ENCODE data around the gene KRT79.

Gene KRT79

GRCh38 chr12:52812749-52813148, 21.4 kb downstream of the KRT79 start:
- TF ChIP-seq REST (IDR thresholded peaks at IDR 0.05; ENCODE audit: insufficient read depth in 1 of 2, low read depth in 2 of 2, low read length in 2 of 2) (no peak), POLR2AphosphoS5 (IDR thresholded peaks at IDR 0.05; ENCODE audit: low read depth, low read length) (no peak), SIN3A (IDR thresholded peaks at IDR 0.05; ENCODE audit: borderline replicate concordance, insufficient read depth, low read length) (no peak), TAF1 (IDR thresholded peaks at IDR 0.05; ENCODE audit: borderline replicate concordance, insufficient read depth, low read length) (no peak), FOXP2 (optimal IDR thresholded peaks at IDR 0.05; ENCODE audit: borderline replicate concordance, extremely low read depth, extremely low read length, insufficient read depth) (no peak)

- TF ChIP-seq REST (IDR thresholded peaks at IDR 0.05; ENCODE audit: insufficient read depth in 1 of 2, low read depth in 2 of 2, low read length in 2 of 2), result no peak
- TF ChIP-seq TAF1 (IDR thresholded peaks at IDR 0.05; ENCODE audit: borderline replicate concordance, insufficient read depth, low read length), result no peak
- TF ChIP-seq SIN3A (IDR thresholded peaks at IDR 0.05; ENCODE audit: borderline replicate concordance, insufficient read depth, low read length), result no peak
- TF ChIP-seq FOXP2 (optimal IDR thresholded peaks at IDR 0.05; ENCODE audit: borderline replicate concordance, extremely low read depth, extremely low read length, insufficient read depth), result no peak
- no peak for TF ChIP-seq POLR2AphosphoS5 (IDR thresholded peaks at IDR 0.05; ENCODE audit: low read depth, low read length)
Observed at GRCh38 chr12:52812073-52812400, 22.1 kb downstream of the KRT79 start.

GRCh38 chr12:52811191-52812072, 22.7 kb downstream of the KRT79 start:
- TF ChIP-seq SIN3A (IDR thresholded peaks at IDR 0.05; ENCODE audit: borderline replicate concordance, insufficient read depth, low read length) (no peak), FOXP2 (optimal IDR thresholded peaks at IDR 0.05; ENCODE audit: borderline replicate concordance, extremely low read depth, extremely low read length, insufficient read depth) (no peak), POLR2AphosphoS5 (IDR thresholded peaks at IDR 0.05; ENCODE audit: low read depth, low read length) (no peak), TAF1 (IDR thresholded peaks at IDR 0.05; ENCODE audit: borderline replicate concordance, insufficient read depth, low read length) (no peak), REST (IDR thresholded peaks at IDR 0.05; ENCODE audit: insufficient read depth in 1 of 2, low read depth in 2 of 2, low read length in 2 of 2) (no peak)

GRCh38 chr12:52810554-52810953, 23.6 kb downstream of the KRT79 start:
- TF ChIP-seq POLR2AphosphoS5 (IDR thresholded peaks at IDR 0.05; ENCODE audit: low read depth, low read length) (no peak), TAF1 (IDR thresholded peaks at IDR 0.05; ENCODE audit: borderline replicate concordance, insufficient read depth, low read length) (no peak), REST (IDR thresholded peaks at IDR 0.05; ENCODE audit: insufficient read depth in 1 of 2, low read depth in 2 of 2, low read length in 2 of 2) (no peak), FOXP2 (optimal IDR thresholded peaks at IDR 0.05; ENCODE audit: borderline replicate concordance, extremely low read depth, extremely low read length, insufficient read depth) (no peak), SIN3A (IDR thresholded peaks at IDR 0.05; ENCODE audit: borderline replicate concordance, insufficient read depth, low read length) (no peak)

Measured in PFSK-1 (cell line).